ENCODE results near the gene APBA1. TPM values are rescaled to one million over a fixed set of nuclear protein-coding genes. Genes with fewer than 3 reads are reported as not detected.
A peak's percentile ranks its signal among the peaks of the same experiment; 100 is the strongest.

APBA1 gene
- polyA plus RNA-seq, 1 donor (not counting 4 experiments of a cell fraction or from before 2014, with no cell fraction given), result 0.66 TPM

- Histone ChIP-seq H2AFZ (ENCODE audit: control insufficient read depth, low read length) (no peak overlapping the region), H4K20me1 (ENCODE audit: control insufficient read depth, extremely low read depth, insufficient read depth, low read length) (no peaks in the 10 kb centered on the region), H3K36me3 (ENCODE audit: control insufficient read depth in 2 of 2, extremely low read depth in 1 of 2, insufficient read depth in 2 of 2, low read length in 2 of 2) (no peaks in the 10 kb centered on the region), H3K4me3 (ENCODE audit: control insufficient read depth in 2 of 3, extremely low read depth in 1 of 3, insufficient read depth in 2 of 3, low read depth in 1 of 3, low read length in 3 of 3) (no peak overlapping the region), H3K79me2 (ENCODE audit: control insufficient read depth, insufficient read depth, low read length) (no peaks in the 10 kb centered on the region), H3K9me3 (ENCODE audit: control insufficient read depth, low read depth, low read length) (no peaks in the 10 kb centered on the region), H3K9ac (ENCODE audit: control insufficient read depth, extremely low read depth, insufficient read depth, low read length) (no peak overlapping the region), H3K9me1 (ENCODE audit: control insufficient read depth, extremely low read depth, insufficient read depth, low read length) (no peaks in the 10 kb centered on the region), H3K4me1 (ENCODE audit: control insufficient read depth, extremely low read depth, insufficient read depth, low read length) (no peaks in the 10 kb centered on the region), H3K27me3 (ENCODE audit: control insufficient read depth, extremely low read depth, insufficient read depth, low read length) (no peaks in the 10 kb centered on the region), H3K4me2 (ENCODE audit: control insufficient read depth, extremely low read depth, insufficient read depth, low read depth, low read length) (no peak overlapping the region), H3K27ac (ENCODE audit: control insufficient read depth, insufficient read depth, low read length) (no peak overlapping the region)
- peak; percentile 58 for FAIRE-seq
- dilution Hi-C loops (cut with MboI; ENCODE audit: extremely low pct_ligation_motif_present, low sequenced_read_pairs), result no loop called here
- TF ChIP-seq EZH2 (IDR thresholded peaks at IDR 0.05; ENCODE audit: low read length), result no peak
- TF ChIP-seq CTCF (optimal IDR thresholded peaks at IDR 0.05 in 1 of 3, IDR thresholded peaks at IDR 0.05 in 1 of 3, conservative IDR thresholded peaks at IDR 0.05 in 1 of 3; ENCODE audit: extremely low read depth in 1 of 3, insufficient read depth in 2 of 3, low read length in 3 of 3), result no peak
- DNase-seq (ENCODE audit: low read depth, low spot score), result no peak
Observed at GRCh38 chr9:69622676-69623075, 49.5 kb downstream of the APBA1 start.

- Histone ChIP-seq H3K79me2 (ENCODE audit: control insufficient read depth, insufficient read depth, low read length) (no peaks in the 10 kb centered on the region), H3K27ac (ENCODE audit: control insufficient read depth, insufficient read depth, low read length) (no peak overlapping the region), H3K4me1 (ENCODE audit: control insufficient read depth, extremely low read depth, insufficient read depth, low read length) (no peaks in the 10 kb centered on the region), H3K36me3 (ENCODE audit: control insufficient read depth in 2 of 2, extremely low read depth in 1 of 2, insufficient read depth in 2 of 2, low read length in 2 of 2) (no peaks in the 10 kb centered on the region), H2AFZ (ENCODE audit: control insufficient read depth, low read length) (no peak overlapping the region), H3K9me3 (ENCODE audit: control insufficient read depth, low read depth, low read length) (no peaks in the 10 kb centered on the region), H3K4me2 (ENCODE audit: control insufficient read depth, extremely low read depth, insufficient read depth, low read depth, low read length) (no peak overlapping the region), H4K20me1 (ENCODE audit: control insufficient read depth, extremely low read depth, insufficient read depth, low read length) (no peaks in the 10 kb centered on the region), H3K27me3 (ENCODE audit: control insufficient read depth, extremely low read depth, insufficient read depth, low read length) (no peaks in the 10 kb centered on the region), H3K9ac (ENCODE audit: control insufficient read depth, extremely low read depth, insufficient read depth, low read length) (no peak overlapping the region), H3K4me3 (ENCODE audit: control insufficient read depth in 2 of 3, extremely low read depth in 1 of 3, insufficient read depth in 2 of 3, low read depth in 1 of 3, low read length in 3 of 3) (no peak overlapping the region), H3K9me1 (ENCODE audit: control insufficient read depth, extremely low read depth, insufficient read depth, low read length) (no peaks in the 10 kb centered on the region)
- FAIRE-seq (no peak), DNase-seq (ENCODE audit: low read depth, low spot score) (no peak)
- dilution Hi-C loops (cut with MboI; ENCODE audit: extremely low pct_ligation_motif_present, low sequenced_read_pairs), result no loop called here
- TF ChIP-seq CTCF (optimal IDR thresholded peaks at IDR 0.05 in 1 of 3, IDR thresholded peaks at IDR 0.05 in 1 of 3, conservative IDR thresholded peaks at IDR 0.05 in 1 of 3; ENCODE audit: extremely low read depth in 1 of 3, insufficient read depth in 2 of 3, low read length in 3 of 3) (no peak), EZH2 (IDR thresholded peaks at IDR 0.05; ENCODE audit: low read length) (no peak)
Observed at GRCh38 chr9:69621730-69622460, 50.3 kb downstream of the APBA1 start.

All from keratinocyte (primary cell).